Activated T-cell treated with anti-CD3 and anti-CD28 coated beads, Interleukin-2, amount 50 U/mL, for 1 hour (primary cell): Measurements from ENCODE around the gene CCDC86.
"Not testable (repeated sequence)": the region's sequence is repeated elsewhere in the genome, so short reads cannot be mapped to it uniquely, and the experiment has no call there.

Source experiments
- DNase-seq: peaks from one replicate; pipeline ENCODE4 v3.0.0-alpha.2; 2020

CCDC86 gene

GRCh38 chr11:60841797-60842667, at the start of gene CCDC86:
CCDC86 (plus strand) TSS chr11:60842113; CDS start chr11:60842125, 12 bp downstream.
- DNase-seq: peak; percentile 100

- no peak for DNase-seq
Observed at GRCh38 chr11:60792521-60792920, 49.4 kb upstream of the CCDC86 start.

GRCh38 chr11:60795291-60795690, 46.6 kb upstream of the CCDC86 start:
- DNase-seq: no peak

GRCh38 chr11:60797846-60798630, 43.9 kb upstream of the CCDC86 start:
- no peak for DNase-seq

- no peak for DNase-seq
Observed at GRCh38 chr11:60798631-60799030, 43.3 kb upstream of the CCDC86 start.

GRCh38 chr11:60801194-60801593, 40.7 kb upstream of the CCDC86 start:
- DNase-seq: no peak

- DNase-seq: no peak
Observed at GRCh38 chr11:60803273-60803936, 38.5 kb upstream of the CCDC86 start.

- no peak for DNase-seq
Observed at GRCh38 chr11:60809249-60809648, 32.7 kb upstream of the CCDC86 start.

DNA sequence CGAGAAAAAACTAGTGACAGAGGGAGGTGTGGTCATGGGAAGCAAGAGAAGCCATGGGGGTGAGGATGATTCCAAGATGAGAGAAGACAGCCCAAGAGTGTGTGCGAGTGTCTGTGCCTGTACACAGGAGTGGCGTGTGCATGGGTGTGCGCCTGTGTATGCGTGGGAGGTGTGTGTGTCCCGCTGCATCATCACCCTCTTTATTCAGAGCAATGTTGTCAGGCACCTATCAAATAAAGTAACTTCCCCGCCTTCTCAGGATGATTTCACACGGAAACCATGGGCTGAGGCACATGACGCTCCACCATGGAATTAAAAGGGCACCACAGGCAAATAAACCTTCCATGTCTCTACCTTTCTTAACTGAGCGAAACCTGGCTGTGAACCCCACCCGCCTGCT, 32.2 kb upstream of the CCDC86 start:
- no peak for DNase-seq

DNA sequence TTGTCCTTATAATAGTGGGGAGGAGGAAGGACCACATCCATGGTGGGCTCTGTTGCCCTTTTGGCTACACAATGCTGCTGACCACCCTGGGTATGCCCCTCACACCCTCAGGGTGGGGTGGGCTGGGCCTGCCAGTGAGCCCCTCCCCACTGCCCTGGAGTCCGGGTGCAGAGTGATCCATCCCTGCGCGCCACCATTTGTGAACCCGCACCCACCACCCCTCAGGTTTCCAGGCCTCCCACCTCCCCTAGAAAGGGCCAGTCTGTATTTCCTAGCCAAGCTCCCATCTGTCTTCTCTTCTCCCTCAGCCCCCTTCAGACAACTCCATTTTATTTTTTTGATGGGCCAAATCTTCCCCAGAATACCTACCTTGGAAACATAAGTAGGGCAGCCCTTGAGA, 31.8 kb upstream of the CCDC86 start:
- no peak for DNase-seq

- DNase-seq: no peak
Observed at GRCh38 chr11:60810569-60810968, 31.3 kb upstream of the CCDC86 start.

DNA sequence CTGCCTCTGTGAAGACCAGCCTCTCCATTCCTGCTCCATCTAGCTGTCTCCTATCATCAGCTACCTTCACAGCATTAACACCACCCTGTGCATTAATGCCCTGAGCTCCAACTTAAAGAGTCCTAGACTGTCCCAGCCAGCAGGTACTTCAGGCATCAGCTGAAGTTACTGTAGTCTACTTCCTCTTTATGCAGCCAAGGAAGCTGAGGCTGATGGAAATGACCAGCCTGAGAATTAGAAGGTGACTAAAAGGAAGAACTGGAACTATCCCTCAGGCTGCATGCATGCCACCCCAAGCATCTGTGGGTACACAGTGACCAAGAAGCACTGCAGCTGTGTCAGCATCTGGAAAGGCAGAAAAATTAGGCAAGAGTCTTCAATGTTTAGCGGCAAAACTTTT, 28.6 kb upstream of the CCDC86 start:
- no peak for DNase-seq

DNA sequence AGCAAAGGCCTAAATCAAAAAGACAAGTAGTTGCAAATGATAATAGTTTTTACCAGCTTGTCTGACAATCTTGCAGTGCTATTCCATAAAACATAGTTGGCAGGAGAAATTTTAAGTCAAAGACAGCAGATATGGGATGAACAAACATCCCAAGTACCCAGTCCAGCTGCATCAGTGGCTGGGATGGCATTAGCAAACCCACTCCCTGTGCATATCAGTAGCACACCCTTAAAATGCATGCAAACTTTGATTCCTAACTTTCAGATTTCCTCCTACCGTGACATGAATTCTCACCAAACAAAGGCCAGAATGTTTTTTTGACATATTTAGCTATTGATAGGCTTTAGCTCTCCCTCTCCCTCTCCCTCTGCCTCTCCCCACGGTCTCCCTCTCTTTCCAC, 27.8 kb upstream of the CCDC86 start:
- no peak for DNase-seq

- DNase-seq: no peak
Observed at GRCh38 chr11:60816590-60817157, 25.2 kb upstream of the CCDC86 start.

- no peak for DNase-seq
Observed at GRCh38 chr11:60818057-60818456, 23.9 kb upstream of the CCDC86 start.

- DNase-seq: no peak
Observed at GRCh38 chr11:60821827-60822599, 19.9 kb upstream of the CCDC86 start.

DNA sequence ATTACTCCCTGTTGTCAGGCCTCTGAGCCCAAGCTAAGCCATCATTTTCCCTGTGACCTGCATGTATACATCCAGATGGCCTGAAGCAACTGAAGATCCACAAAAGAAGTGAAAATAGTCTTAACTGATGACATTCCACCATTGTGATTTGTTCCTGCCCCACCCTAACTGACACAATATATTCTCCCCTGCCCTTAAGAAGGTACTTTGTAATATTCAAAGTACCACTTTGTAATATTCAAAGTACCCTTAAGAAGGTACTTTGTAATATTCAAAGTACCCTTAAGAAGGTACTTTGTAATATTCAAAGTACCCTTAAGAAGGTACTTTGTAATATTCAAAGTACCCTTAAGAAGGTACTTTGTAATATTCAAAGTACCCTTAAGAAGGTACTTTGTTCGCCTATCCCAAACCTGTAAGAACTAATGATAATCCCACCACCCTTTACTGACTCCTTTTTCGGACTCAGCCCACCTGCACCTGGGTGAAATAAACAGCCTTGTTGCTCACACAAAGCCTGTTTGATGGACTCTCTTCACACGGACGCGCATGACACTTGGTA, 18.1 kb upstream of the CCDC86 start:
- not testable (repeated sequence) for DNase-seq

DNA sequence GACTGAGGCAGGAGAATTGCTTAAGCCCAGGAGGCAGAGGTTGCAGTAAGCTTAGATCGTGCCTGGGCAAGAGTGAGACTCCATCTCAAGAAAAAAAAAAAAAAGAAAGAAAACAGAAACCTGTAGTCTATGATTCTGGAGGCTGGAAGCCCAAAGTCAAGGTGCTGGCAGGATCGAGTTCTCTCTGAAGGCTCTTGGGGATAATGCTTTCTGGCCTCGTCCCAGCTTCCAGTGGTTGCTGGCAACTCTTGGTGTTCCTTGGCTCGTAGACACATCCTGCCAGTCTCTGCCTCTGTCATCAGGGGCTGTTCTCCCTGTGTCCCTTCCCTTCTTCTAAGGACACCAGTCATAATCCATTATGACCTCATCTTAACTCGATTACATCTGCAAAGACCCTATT, 16.8 kb upstream of the CCDC86 start:
- DNase-seq: no peak

GRCh38 chr11:60825790-60826189, 16.1 kb upstream of the CCDC86 start:
- DNase-seq: no peak

DNA sequence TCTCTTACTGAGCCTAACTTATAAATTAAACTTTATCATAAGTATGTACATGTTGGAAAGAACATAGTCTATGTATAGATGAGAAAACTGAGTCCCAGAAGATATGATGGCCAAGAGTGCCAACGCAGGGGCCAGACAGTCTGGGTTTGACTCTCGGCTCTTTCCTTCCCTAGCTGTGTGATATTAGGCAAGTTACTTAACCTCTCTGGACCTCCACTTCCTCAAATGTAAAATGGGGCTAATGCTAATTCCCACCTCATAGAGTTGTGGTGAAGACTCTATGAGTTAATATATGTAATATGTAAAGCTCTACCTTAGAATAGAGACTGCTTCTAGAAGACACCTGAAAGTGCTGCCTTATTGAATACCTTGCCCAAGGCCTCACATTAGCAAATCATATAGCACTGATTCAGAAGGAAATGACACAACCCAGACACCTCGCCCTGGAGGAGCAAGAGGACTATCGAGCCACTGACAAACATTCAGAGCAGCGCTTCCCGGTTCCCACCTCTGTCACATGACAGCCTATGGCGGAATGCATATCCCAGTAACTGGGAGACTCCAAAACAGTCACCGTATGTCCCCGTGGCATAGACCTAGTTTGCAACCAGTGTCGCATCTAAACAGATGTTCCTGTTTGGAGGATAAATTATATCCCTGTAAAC, 11.3 kb upstream of the CCDC86 start:
- no peak for DNase-seq

DNA sequence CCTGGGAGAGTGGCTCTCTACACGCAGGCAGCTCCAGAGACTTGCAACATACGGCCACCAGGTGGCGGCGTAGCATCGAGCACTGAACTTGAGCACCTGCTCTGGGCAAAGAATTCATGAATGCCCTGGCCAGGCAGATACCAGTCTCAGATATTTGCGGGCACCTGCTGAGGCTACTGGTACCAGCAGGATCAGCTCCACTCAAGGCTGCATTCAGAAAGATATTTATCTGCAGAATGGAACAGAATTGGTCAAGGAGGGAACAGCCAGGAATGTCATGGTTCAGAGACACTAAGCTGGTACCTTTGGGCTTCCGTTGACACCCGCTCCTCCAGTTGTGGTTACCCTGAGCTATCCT, 10.8 kb upstream of the CCDC86 start:
- DNase-seq: peak; percentile 81
